MCF 10A (cell line): ENCODE results near the gene NRP1. TPM values are rescaled to one million over a fixed set of nuclear protein-coding genes. Genes with fewer than 3 reads are reported as not detected.

ENCODE experiments used
- BruUV-seq: library from RNA; stranded (reverse); fragments of 400-500 nt; replicated peaks from 2 replicates; lab custom pipeline; 2021; lab: Mats Ljungman, UMichigan
- CTCF ChIA-PET: fragments of 300-600 bp; sonication (Branson Sonifier 250); formaldehyde crosslinking; extraction: SDS; loops from one replicate; lab custom pipeline; 2021; ENCODE audit warnings: antibody characterized with exemption, inconsistent platforms; lab: Yijun Ruan, JAX
- POLR2A ChIA-PET: fragments of 300-600, 350-650 bp; sonication (Branson Sonifier 250); formaldehyde crosslinking; extraction: SDS; loops from one replicate; lab custom pipeline; 2020; ENCODE audit warnings: antibody characterized with exemption, inconsistent platforms; lab: Yijun Ruan, JAX
- DNase-seq: peaks from one replicate; pipeline ENCODE4 v3.0.0-alpha.2; 2018; ENCODE audit not compliant: unreplicated experiment
- H3K27ac Mint-ChIP-seq: one replicate; pipeline ENCODE4 v1.8.0; 2022; ENCODE audit warnings: mild to moderate bottlenecking, low read depth, mixed read lengths; ENCODE audit not compliant: unreplicated experiment
- H3K27me3 Mint-ChIP-seq: one replicate; pipeline ENCODE4 v1.8.0; 2022; ENCODE audit warnings: mixed read lengths; ENCODE audit not compliant: insufficient read depth, unreplicated experiment
- H3K36me3 Mint-ChIP-seq: one replicate; pipeline ENCODE4 v1.8.0; 2022; ENCODE audit warnings: mild to moderate bottlenecking, moderate library complexity, mixed read lengths; ENCODE audit not compliant: insufficient read depth, unreplicated experiment
- H3K4me1 Mint-ChIP-seq: one replicate; pipeline ENCODE4 v1.8.0; 2022; ENCODE audit warnings: mixed read lengths; ENCODE audit not compliant: insufficient read depth, unreplicated experiment
- H3K4me3 Mint-ChIP-seq: one replicate; pipeline ENCODE4 v1.8.0; 2022; ENCODE audit warnings: mild to moderate bottlenecking, moderate library complexity, mixed read lengths; ENCODE audit not compliant: unreplicated experiment
- H3K9me3 Mint-ChIP-seq: one replicate; pipeline ENCODE4 v1.8.0; 2022; ENCODE audit warnings: mixed read lengths; ENCODE audit not compliant: unreplicated experiment
- CTCF ChIP-seq: fragments of 200-600 bp; IDR thresholded peaks from one replicate; pipeline ENCODE4 v1.8.0; 2022; ENCODE audit warnings: antibody characterized with exemption, mild to moderate bottlenecking; ENCODE audit not compliant: unreplicated experiment
- intact Hi-C: fragments of 100-400 bp; cut with micrococcal nuclease; formaldehyde crosslinking; loops from 2 replicates; pipeline ENCODE4 v1.14.1; 2022
- total RNA-seq: library from RNA; stranded (reverse); gene quantifications from 2 replicates; pipeline ENCODE4 v1.2.3, GENCODE V29; 2022

NRP1 gene
- total RNA-seq, 1 experiment from 2014 or later, result 66.6 TPM

- no peak overlapping the region for H3K27ac Mint-ChIP-seq
- H3K9me3 Mint-ChIP-seq, result no peaks in the 10 kb centered on the region
- H3K4me3 Mint-ChIP-seq, result no peak overlapping the region
- peaks cover 23% of the 10 kb centered on the region for H3K4me1 Mint-ChIP-seq
- no peak for TF ChIP-seq CTCF
- DNase-seq, result no peak
- ChIA-PET POLR2A (interaction anchor here (0.6 to 1.3 kb wide), 2 partner anchors 46 to 94 kb away, joined by 3 to 4 read pairs; partner anchors contain the start of gene NRP1), CTCF (interaction anchor here (0.5 to 1.7 kb wide), 4 partner anchors 11 to 130 kb away, joined by 3 to 5 read pairs (median 4); no protein-coding TSS in a partner anchor)
- no TSS peak for BruUV-seq
- no peaks in the 10 kb centered on the region for H3K27me3 Mint-ChIP-seq
- H3K36me3 Mint-ChIP-seq, result peaks cover 7% of the 10 kb centered on the region
- intact Hi-C loops, result no loop called here
These were observed 46.3 kb downstream of the NRP1 start for GRCh38 chr10:33288127-33288526.

- Mint-ChIP-seq H3K4me3 (no peak overlapping the region), H3K36me3 (peaks cover 7% of the 10 kb centered on the region), H3K27me3 (no peaks in the 10 kb centered on the region), H3K27ac (no peak overlapping the region), H3K4me1 (peaks cover 19% of the 10 kb centered on the region), H3K9me3 (no peaks in the 10 kb centered on the region)
- no TSS peak for BruUV-seq
- TF ChIP-seq CTCF, result no peak
- no peak for DNase-seq
- ChIA-PET CTCF (interaction anchor here (0.6 to 1.7 kb wide), 3 partner anchors 14 to 47 kb away, joined by 4 to 5 read pairs (median 4); partner anchors contain the start of gene NRP1), POLR2A (interaction anchor here (0.7 to 1.3 kb wide), 3 partner anchors 10 to 93 kb away, joined by 3 read pairs; no protein-coding TSS in a partner anchor)
- intact Hi-C loops, result no loop called here
These were observed 47.4 kb downstream of the NRP1 start for GRCh38 chr10:33287112-33287511.

- intact Hi-C loops, result no loop called here
- H3K27ac Mint-ChIP-seq, result no peak overlapping the region
- peaks cover 12% of the 10 kb centered on the region for H3K4me1 Mint-ChIP-seq
- H3K4me3 Mint-ChIP-seq, result no peak overlapping the region
- H3K27me3 Mint-ChIP-seq, result no peaks in the 10 kb centered on the region
- no peak for TF ChIP-seq CTCF
- H3K9me3 Mint-ChIP-seq, result no peaks in the 10 kb centered on the region
- ChIA-PET POLR2A (interaction anchor here (0.6 to 0.7 kb wide), 2 partner anchors 10 to 14 kb away, joined by 3 read pairs; no protein-coding TSS in a partner anchor), CTCF (no interaction called here)
- BruUV-seq, result no TSS peak
- H3K36me3 Mint-ChIP-seq, result peaks cover 7% of the 10 kb centered on the region
- no peak for DNase-seq
These were observed 48.1 kb downstream of the NRP1 start for GRCh38 chr10:33286157-33286934.

- Mint-ChIP-seq H3K27ac (no peak overlapping the region), H3K4me3 (no peak overlapping the region), H3K27me3 (no peaks in the 10 kb centered on the region), H3K4me1 (peaks cover 5% of the 10 kb centered on the region), H3K36me3 (peaks cover 7% of the 10 kb centered on the region), H3K9me3 (no peaks in the 10 kb centered on the region)
- ChIA-PET CTCF (no interaction called here), POLR2A (no interaction called here)
- intact Hi-C loops, result no loop called here
- no TSS peak for BruUV-seq
- no peak for DNase-seq
- TF ChIP-seq CTCF, result no peak
These were observed 49.5 kb downstream of the NRP1 start for GRCh38 chr10:33284945-33285344.
